Neural crest cell (in vitro differentiated cells): ENCODE measurements around the gene TCN2. TPM values are rescaled to one million over a fixed set of nuclear protein-coding genes. Genes with fewer than 3 reads are reported as not detected.

ENCODE experiments used
- DNase-seq: peaks from one replicate; pipeline ENCODE4 v3.0.0; 2021; ENCODE audit warnings: low read depth, mixed read lengths, low spot score
- H3K27ac Mint-ChIP-seq: one replicate; pipeline ENCODE4 v1.8.0; 2021; ENCODE audit warnings: mild to moderate bottlenecking, mixed read lengths; ENCODE audit not compliant: unreplicated experiment
- H3K27me3 Mint-ChIP-seq: 2 replicates; pipeline ENCODE4 v1.8.0; 2021; ENCODE audit warnings: low read depth, mild to moderate bottlenecking, mixed read lengths
- H3K36me3 Mint-ChIP-seq: 2 replicates; pipeline ENCODE4 v1.8.0; 2021; ENCODE audit warnings: low read depth, mild to moderate bottlenecking, mixed read lengths
- H3K4me1 Mint-ChIP-seq: 2 replicates; pipeline ENCODE4 v1.8.0; 2021; ENCODE audit warnings: mixed read lengths
- H3K4me3 Mint-ChIP-seq: one replicate; pipeline ENCODE4 v1.8.0; 2021; ENCODE audit warnings: mild to moderate bottlenecking, mixed read lengths
- H3K9me3 Mint-ChIP-seq: 2 replicates; pipeline ENCODE4 v1.8.0; 2021; ENCODE audit warnings: mixed read lengths
- total RNA-seq: library from RNA; stranded (reverse); gene quantifications from 2 replicates; pipeline ENCODE4 v1.2.1, GENCODE V29; 2021
- TF ChIP-seq, protein P1 (sequence below): fragments of 200-600 bp; sonication (generic); conservative IDR thresholded peaks from 2 replicates; pipeline ENCODE4 v1.5.0; 2021; ENCODE audit warnings: antibody characterized with exemption, mild to moderate bottlenecking

Gene TCN2
- total RNA-seq, 1 donor from 2014 or later = 16.2 TPM

- H3K9me3 Mint-ChIP-seq = no peaks in the 10 kb centered on the region
- no peak for DNase-seq
- TF ChIP-seq, protein P1, sequence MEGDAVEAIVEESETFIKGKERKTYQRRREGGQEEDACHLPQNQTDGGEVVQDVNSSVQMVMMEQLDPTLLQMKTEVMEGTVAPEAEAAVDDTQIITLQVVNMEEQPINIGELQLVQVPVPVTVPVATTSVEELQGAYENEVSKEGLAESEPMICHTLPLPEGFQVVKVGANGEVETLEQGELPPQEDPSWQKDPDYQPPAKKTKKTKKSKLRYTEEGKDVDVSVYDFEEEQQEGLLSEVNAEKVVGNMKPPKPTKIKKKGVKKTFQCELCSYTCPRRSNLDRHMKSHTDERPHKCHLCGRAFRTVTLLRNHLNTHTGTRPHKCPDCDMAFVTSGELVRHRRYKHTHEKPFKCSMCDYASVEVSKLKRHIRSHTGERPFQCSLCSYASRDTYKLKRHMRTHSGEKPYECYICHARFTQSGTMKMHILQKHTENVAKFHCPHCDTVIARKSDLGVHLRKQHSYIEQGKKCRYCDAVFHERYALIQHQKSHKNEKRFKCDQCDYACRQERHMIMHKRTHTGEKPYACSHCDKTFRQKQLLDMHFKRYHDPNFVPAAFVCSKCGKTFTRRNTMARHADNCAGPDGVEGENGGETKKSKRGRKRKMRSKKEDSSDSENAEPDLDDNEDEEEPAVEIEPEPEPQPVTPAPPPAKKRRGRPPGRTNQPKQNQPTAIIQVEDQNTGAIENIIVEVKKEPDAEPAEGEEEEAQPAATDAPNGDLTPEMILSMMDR = no peak
- peaks cover 54% of the 10 kb centered on the region for H3K4me1 Mint-ChIP-seq
- peaks cover 3% of the 10 kb centered on the region for H3K36me3 Mint-ChIP-seq
- no peaks in the 10 kb centered on the region for H3K27me3 Mint-ChIP-seq
- H3K4me3 Mint-ChIP-seq = peak overlapping the region; percentile 93
- peak overlapping the region; percentile 95 for H3K27ac Mint-ChIP-seq
These were observed 441 bp downstream of the TCN2 start for GRCh38 chr22:30607300-30607930.

DNA sequence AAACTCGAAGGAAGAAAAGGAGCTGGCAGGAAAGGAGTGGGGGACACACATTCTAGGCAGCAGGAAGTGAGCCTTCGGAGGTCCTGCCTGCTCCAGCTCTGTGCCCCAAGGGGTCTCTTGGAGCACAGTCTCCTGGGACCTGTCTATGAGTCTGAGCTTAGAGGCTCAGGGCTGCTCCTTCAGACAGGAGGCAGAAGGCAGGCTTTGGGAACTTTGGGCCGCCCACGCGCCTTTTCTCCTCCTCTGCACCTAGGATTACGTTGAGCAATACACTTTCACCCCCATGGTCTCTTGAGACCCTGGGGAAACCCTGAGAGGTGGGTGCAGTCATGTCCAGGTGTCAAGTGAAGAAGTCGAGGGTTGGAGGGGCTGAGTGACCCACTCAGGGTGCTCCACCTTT, 965 bp downstream of the TCN2 start:
- H3K27me3 Mint-ChIP-seq = no peaks in the 10 kb centered on the region
- H3K36me3 Mint-ChIP-seq = peaks cover 3% of the 10 kb centered on the region
- peak overlapping the region; percentile 57 for H3K27ac Mint-ChIP-seq
- TF ChIP-seq, protein P1 = no peak
- H3K4me1 Mint-ChIP-seq = peaks cover 54% of the 10 kb centered on the region
- peak overlapping the region; percentile 93 for H3K4me3 Mint-ChIP-seq
- H3K9me3 Mint-ChIP-seq = no peaks in the 10 kb centered on the region
- DNase-seq = no peak

DNA sequence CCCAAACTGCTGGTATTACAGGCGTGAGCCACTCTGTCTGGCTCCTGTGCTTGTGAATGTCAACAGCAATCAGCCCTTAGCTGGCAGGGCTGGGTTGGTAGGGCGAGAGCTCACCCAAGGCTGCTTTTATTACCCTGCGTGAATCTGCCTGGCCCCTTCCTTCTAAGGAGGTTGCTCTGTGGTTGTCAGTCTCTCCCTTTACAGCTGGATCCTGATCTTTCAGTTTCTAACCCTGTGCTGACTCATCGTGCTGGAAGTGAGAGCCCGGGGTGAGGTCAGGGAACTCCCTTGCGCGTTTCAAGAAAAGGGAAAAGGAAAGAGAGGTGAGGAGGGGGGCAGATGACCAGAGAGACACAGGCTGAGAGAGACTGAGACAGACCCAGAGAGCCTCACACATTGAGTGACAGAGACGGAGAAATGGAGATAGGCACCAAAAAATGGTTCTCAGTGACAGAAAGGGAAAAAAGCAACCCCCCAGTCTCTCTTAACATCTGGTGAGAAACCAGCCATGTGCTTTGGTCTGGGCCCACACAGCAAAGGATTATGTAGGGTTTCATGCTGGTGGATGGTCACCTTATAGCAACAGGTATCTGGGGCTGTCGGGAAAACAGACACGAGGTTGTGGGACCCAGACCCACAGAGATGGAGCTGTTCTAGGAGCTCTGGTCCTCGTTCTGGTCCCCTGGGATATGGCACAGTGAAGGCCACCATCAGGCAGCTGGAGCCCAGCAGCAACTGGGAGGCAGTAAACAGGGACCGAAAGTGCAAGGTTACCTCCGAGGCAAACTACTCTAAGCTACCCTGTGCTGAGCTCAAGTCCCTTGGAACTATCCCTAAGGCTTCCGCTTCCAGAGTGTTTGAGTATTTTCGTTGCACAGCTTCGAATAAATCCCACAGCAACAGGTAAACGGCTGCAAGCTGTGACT, 2.5 kb downstream of the TCN2 start:
- H3K4me1 Mint-ChIP-seq = peaks cover 50% of the 10 kb centered on the region
- H3K4me3 Mint-ChIP-seq = peak overlapping the region; percentile 81
- H3K27me3 Mint-ChIP-seq = no peaks in the 10 kb centered on the region
- H3K36me3 Mint-ChIP-seq = peaks cover 8% of the 10 kb centered on the region
- DNase-seq = no peak
- H3K27ac Mint-ChIP-seq = peak overlapping the region; percentile 51
- TF ChIP-seq, protein P1 = no peak
- no peaks in the 10 kb centered on the region for H3K9me3 Mint-ChIP-seq

- Mint-ChIP-seq H3K36me3 (peaks cover 8% of the 10 kb centered on the region), H3K9me3 (no peaks in the 10 kb centered on the region), H3K27ac (no peak overlapping the region), H3K4me3 (peak overlapping the region; percentile 3), H3K4me1 (peaks cover 50% of the 10 kb centered on the region), H3K27me3 (no peaks in the 10 kb centered on the region)
- TF ChIP-seq, protein P1 = no peak
- no peak for DNase-seq
These were observed 3.3 kb downstream of the TCN2 start for GRCh38 chr22:30610299-30610698.

DNA sequence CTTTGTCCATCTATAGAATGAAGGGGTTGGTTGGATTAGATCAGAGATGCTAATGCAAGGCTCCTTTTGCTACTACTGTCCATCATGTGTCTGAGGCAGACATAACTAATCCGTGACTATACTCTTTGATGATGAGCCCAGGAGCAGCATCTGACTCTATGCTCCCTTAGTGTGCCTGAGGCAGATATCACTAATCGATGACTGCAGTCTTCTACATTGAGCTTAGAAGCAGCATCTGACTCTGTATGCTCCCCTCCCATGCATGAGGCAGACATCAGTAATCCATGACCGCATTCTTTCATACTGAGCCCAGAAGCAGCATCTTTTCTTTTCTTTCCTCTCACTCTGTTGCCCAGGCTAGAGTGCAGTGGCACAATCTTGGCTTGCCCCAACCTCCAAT, 4.2 kb downstream of the TCN2 start:
- TF ChIP-seq, protein P1 = no peak
- DNase-seq = no peak
- Mint-ChIP-seq H3K27ac (no peak overlapping the region), H3K4me1 (peaks cover 41% of the 10 kb centered on the region), H3K4me3 (no peak overlapping the region), H3K36me3 (peaks cover 8% of the 10 kb centered on the region), H3K9me3 (no peaks in the 10 kb centered on the region), H3K27me3 (no peaks in the 10 kb centered on the region)
